Right hindlimb (tissue), 1 donor: ENCODE results near the gene MARK4.

Source experiments
- DNase-seq: peaks from one replicate; pipeline ENCODE4 v3.0.0-alpha.2; 2018

MARK4 gene

DNA sequence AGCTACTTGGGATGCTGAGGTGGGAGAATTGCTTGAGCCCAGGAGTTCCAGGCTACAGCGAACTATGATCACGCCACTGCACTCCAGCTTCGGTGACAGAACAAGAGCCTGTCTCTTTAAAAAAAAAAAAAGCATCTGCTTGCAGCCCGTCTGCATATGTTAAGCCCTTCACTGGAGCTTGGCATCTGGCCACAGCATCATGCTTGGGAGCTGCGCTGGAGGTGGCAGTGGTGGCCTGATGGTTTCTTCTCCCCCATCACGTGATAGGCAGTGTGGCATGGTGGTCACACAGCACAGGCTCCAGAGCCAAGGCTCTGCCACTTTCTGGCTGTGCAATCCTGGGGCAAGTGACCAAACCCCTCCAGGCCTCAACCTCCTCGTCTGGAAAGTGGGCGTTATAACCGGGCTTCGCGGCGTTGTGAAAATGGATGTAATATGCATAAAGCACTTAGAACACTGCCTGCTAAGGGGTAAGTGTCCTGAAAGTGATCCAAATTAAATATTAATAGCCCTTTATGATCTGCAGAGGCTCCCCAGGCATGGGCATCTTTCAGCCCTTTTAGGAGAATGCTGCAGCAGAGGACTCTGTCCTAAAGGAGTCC lies 24.4 kb downstream of the MARK4 start:
- peak; percentile 52 for DNase-seq

DNA sequence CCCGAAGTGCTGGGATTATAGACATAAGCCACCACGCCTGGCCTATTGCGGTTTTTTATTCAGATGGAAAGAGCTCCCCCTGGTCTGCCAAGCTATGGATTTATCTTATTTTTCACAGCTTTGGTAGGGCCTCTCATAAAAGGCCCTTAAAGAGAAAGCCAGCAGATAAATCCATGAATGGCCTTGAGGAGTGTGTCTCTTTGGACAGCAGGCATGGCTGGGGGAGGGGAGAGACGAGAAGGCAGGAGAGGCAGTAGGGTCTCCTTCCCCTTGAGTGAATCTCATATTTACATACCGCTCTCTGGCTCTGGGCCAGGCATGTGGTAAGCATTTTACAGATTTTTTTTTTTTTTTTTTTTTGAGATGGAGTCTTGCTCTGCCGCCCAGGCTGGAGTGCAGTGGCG lies 25.2 kb downstream of the MARK4 start:
- peak; percentile 63 for DNase-seq

DNA sequence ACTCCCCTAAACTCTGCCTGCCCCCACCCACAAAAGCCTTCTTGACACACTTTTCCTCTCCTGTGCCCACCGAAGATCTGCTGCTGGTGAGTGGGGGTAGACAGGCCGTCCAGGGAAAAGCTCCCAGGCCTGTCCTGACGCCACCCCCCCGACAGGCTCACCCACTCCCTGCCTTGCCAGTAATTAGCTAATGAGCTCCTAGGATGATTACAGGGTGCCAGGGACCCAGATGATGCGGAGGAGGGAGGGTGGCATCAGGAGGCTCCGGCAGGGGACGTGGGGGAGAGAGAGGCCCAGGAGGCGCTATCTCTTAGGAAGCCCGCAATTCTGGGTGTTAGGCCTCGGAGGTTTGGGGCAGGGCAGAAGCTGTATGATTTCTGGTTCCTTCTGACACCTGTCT lies 27.0 kb downstream of the MARK4 start:
- DNase-seq: no peak

DNA sequence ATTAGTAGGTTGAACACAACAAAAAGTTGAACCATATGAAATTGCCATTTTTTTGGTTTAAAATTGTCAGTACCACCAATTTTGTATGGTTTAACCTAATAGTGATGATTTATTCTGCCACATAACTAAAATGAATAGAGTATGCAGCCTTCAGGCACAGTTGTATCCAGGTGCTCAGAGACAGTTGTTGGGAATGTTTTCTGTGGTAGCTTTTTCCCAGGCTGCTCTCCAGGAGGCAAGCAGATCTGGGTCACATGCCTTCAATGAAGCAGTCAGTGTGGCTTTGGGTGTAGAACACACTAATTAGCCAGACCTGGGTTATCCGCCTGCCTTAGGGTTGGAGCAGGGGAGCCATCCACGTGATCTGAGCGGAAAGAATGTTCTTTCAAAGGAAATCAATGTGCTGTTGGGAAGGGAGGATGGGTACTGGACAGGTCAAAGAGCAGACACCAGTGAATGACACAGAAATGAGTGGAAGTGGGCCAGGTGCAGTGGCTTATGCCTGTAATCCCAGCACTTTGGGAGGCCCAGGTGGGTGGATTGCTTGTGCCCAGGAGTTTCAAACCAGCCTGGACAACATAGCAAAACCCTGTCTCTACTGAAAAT lies 28.6 kb downstream of the MARK4 start:
- DNase-seq: no peak

DNA sequence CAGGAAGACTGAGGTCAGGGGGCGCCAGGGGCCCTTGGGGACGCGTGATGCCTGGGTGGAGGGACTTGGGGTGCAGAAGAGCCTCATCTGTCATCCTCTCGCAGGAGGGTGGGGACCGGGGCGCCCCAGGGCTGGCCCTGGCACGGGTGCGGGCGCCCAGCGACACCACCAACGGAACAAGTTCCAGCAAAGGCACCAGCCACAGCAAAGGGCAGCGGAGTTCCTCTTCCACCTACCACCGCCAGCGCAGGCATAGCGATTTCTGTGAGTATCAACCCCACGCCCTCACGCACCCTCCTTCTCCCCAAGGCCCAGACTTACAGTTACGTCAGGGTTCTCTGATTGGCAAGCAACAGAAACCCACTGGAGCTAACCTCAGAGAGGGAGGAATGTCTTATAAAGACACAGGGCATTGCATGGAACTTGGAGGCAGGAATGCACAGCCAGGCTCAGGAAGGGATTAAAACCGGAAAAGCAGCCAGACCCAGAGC lies 29.4 kb downstream of the MARK4 start:
- DNase-seq: no peak

DNA sequence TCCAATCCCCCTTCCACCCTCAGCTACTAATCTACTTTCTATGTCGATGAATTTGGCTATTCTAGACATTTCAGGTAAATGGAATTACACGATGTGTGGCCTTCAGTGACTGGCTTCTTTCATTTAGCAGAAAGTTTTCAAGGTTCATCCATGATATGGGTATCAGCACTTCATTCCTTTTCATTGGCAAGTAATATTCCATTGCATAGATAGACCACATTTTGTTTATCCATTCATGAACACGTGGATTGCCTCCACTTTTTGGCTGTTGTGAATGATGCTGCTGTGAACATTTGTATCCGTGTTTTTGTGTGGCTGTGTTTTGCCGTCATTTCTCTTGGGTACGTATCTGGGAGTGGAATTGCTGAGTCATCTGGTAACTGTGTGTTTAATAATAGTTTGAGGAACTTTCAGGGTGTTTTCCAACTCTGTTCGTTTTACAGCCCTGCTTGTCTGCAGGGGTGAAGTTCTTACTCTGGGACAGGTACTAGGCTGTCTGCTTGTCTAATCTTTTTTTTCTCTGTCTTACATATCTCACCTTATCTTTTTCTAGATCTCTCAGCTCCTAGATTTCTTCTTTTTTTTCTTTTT lies 32.5 kb downstream of the MARK4 start:
- no peak for DNase-seq

DNA sequence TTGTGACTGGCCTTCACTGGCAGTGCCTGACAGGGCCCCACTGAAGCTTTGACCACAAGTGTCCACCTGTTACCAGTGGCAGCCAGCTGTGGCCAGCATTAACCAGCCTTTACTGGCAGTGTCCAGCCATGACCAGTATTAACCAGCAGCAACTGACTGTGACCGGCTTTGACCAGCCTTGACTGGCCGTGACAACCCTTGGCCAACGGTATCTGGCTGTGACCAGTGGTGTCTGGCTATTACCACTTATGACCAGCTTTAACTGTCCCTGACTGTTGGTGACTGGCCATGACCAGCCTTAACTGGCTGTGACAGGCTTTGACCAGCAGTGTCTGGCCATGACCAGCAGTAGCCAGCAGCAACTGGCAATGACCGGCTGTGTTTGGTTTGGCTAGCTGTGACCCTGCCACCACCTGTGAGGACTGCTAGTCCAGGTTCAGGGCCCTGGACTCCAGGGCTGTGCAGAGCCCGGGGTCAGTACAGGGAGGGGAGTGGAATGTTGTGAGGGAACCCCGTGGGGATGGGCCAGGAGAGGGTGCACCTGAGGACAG lies 39.4 kb downstream of the MARK4 start:
- no peak for DNase-seq

DNA sequence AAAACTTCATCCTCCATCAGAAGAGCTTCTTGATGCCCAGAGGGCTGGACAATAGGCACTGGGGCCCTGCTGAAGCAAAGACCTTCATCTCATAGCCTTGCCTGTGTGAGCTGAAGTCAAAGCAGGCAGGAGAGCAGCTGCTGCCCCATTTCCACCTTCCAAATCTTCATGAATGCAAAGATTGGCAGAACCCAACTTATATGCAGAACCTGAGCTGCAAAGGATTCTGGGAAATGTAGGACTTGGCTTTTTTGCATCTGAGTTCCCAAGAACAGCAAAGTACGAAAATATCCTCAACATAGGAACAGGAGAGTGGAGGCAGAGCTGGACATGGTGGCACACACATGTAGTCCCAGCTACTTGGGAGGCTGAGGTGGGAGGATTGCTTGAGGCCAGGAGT lies 40.8 kb downstream of the MARK4 start:
- DNase-seq: no peak

DNA sequence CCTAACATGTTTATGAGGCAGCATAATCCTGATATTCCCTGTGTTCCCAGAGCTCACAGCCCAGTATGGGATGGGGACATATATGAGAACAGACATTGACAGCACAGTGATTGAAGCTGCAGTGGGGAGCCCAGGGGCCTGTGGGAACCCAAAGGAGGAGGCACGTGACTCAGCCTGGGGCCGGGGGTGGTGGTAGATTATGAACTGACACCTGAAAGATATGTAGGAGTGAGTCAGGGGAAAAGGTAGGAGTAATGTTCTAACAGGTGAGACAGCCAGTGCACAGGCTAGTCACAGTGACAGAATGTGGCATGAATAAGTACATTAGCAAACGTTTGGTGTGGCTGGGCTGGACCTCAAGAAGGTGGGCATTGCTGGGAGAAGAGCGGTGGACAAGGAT lies 42.6 kb downstream of the MARK4 start:
- no peak for DNase-seq

DNA sequence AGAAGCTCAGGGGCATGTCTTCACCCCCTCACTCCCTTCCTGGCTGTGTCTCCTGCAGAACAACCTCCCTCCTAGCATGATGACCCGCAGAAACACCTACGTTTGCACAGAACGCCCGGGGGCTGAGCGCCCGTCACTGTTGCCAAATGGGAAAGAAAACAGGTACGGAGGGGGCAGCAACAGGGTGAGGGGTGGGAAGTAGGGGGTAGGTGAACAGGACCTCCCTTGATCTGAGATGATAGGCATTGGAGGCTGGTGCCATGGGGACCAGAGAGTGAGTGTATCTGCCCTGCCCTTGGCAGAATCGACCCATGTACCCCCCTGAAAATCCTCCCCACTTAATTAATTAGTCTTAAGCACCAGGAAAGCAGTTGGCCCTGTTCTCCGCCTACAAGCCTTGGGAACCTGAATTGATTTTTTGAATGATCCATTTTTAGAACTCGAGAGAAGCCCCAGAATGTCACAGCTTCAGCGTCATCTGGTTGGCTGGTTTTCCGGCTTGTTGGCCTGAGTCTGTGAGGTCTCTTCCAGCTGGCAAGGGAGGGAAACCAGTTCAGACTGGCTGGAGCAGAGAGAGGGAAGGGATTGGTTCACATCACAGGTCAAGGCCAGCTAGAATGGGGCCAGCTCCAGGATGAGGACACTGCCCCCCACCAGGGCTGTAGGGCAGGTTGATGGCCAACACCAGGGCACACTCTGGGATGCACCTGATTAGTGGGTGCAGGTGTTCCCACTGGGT lies 43.4 kb downstream of the MARK4 start:
- DNase-seq: peak; percentile 70

DNA sequence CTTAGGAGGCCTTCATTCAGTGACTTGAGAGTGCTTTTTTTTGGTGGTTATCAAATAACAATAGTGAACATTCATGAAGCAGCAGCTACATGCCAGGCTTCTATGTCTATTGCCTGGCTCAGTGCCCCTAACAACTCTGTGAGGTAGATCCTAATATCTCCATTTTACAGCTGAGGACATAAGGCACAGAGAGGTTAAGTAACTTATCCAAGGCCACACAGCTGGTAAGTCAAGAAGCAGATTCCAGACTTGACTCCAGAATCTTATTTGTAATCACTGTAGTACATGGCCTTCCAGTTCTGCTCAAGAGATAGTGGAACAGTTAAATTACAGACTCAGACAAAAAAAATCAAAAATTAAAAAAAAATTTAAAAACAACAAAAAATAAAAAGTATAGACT lies 44.8 kb downstream of the MARK4 start:
- no peak for DNase-seq

DNA sequence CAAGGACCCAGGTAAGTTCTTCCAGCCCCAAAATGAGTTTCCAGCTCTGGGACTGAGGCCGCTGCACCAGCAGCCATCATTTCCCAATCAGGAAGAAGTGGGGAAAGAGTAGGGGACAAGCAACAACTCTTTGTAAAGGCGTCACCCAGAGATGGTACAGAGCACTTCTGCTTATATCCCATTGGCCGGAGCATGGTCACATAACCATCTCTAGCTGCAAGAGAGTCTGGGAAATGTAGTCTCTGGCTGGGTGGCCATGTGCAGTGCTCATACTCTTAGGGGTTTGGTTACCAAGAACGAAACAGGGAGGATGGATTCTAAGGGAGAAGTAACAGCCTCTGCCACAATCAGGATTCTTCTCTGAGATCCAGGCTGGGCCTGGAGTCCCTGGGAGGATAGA lies 45.3 kb downstream of the MARK4 start:
- DNase-seq: no peak

DNA sequence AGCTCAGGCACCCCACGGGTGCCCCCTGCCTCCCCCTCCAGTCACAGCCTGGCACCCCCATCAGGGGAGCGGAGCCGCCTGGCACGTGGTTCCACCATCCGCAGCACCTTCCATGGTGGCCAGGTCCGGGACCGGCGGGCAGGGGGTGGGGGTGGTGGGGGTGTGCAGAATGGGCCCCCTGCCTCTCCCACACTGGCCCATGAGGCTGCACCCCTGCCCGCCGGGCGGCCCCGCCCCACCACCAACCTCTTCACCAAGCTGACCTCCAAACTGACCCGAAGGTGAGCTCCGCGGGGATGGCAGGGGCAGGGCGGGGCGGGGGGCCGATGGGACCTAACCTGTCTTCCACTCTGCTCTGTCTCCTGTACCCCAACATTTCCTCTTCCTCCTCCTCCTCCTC lies 46.6 kb downstream of the MARK4 start:
- no peak for DNase-seq

DNA sequence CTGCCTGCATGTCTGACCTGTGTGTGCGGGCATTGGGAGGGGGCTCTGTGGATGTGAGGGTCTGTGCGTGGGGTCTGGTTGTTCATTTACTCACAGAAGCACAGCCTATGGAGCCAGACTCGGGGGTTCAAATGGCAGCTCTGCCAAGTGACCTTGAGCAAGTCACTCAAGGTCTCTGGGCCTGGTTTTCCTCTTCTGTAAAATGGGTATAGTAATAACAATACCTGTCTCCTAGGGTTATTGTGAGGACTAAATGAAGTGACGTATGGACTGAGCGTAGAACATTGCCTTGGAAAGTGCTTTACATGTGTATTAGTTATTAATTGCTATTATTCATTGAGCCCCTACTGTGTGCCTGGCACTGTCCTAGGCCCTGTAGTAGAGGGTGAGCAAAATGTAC lies 47.2 kb downstream of the MARK4 start:
- no peak for DNase-seq

DNA sequence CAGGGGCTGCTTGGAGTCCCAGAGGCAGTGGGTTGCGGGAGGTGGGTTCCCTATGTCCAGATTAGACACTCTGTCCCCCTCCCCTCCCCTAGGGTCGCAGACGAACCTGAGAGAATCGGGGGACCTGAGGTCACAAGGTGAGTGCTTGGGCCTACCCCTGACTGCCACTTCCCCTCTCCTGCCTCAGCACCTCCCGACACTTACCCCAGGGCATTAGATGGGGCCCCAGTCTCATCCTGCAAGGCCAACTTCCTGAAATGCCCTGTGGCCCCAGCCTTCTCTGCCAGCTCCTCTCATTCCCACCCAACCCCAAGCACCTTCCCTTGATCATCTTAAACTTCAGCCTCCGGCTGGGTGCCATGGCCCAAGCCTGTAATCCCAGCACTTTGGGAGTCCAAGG lies 48.6 kb downstream of the MARK4 start:
- no peak for DNase-seq

DNA sequence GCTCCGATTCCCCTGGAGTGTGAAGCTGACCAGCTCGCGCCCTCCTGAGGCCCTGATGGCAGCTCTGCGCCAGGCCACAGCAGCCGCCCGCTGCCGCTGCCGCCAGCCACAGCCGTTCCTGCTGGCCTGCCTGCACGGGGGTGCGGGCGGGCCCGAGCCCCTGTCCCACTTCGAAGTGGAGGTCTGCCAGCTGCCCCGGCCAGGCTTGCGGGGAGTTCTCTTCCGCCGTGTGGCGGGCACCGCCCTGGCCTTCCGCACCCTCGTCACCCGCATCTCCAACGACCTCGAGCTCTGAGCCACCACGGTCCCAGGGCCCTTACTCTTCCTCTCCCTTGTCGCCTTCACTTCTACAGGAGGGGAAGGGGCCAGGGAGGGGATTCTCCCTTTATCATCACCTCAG lies 51.3 kb downstream of the MARK4 start:
- no peak for DNase-seq

DNA sequence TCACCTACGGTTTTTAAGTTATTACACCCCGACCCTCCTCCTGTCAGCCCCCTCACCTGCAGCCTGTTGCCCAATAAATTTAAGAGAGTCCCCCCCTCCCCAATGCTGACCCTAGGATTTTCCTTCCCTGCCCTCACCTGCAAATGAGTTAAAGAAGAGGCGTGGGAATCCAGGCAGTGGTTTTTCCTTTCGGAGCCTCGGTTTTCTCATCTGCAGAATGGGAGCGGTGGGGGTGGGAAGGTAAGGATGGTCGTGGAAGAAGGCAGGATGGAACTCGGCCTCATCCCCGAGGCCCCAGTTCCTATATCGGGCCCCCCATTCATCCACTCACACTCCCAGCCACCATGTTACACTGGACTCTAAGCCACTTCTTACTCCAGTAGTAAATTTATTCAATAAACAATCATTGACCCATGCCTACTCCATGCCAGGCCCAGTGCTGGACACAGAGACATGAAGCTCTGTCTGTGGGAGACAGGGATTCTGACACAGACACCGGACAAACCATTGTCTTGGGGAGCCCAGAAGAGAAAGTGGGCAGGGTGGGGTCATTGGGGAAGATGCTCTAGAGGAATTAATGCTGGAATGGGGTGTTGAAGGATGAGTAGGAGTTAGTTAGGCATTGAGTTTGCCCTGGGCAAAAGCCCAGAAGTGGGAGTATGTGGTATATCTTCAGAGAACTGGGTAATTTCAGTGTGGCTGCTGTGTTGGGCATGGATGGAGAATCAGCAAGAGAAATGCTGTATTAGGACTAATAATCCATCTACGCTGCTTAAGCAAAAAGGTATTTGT lies 52.4 kb downstream of the MARK4 start:
- no peak for DNase-seq

DNA sequence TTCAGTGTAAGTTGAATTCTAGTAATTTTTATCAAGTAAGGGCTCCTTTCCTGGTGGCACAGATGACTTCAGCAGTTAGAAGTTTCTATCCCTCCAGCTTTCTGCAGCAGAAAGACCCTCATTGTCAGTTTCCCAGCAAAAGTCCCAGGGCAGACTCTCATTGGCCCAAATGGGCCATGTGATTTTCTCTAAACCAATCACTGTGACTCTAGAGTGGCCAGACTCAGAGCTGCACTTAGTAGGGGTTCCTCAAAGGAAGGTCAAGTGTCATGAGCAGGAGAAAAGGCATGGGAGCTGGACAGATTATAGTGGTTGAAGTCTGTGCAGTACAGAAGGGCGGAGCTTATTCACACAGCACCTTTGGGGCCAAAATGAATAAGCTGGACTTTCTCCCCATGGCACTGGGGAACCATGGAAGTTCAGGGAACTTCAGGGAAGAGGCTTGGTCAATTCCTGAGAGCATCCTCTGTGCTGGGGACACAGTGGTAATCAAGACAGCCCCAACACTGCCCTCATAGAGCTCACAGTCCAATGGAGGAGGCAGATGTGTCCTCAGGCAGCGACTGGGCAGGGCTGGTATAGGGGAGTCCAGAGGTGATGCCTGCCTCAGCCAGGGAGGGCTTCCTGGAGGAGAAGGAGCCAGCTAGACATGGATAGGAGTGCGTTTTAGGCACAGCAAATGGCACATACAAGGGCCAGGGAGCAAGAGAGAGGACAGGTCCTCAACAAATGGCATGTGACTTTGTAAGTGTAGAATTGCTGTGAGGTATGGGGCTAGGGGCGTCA lies 53.3 kb downstream of the MARK4 start:
- no peak for DNase-seq

DNA sequence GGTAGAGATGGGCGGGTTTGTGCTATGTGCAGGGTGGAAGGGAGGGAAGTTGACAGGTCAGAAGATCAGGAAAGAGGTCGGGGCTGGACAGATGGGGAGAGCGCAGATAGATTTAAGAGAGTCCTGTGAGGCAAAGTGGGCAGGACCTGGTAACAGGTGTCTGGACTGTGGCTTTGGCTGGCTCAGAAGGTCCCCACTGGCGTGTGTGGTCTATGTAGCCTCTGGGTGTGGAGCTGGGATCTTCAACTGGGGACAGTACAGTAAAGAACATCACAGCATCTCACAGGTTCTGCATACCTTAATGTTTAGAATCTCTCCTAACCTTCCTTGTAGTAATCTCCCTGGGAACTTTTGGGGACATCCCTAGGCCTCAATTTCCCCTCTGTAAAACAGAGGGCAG lies 53.9 kb downstream of the MARK4 start:
- DNase-seq: no peak

DNA sequence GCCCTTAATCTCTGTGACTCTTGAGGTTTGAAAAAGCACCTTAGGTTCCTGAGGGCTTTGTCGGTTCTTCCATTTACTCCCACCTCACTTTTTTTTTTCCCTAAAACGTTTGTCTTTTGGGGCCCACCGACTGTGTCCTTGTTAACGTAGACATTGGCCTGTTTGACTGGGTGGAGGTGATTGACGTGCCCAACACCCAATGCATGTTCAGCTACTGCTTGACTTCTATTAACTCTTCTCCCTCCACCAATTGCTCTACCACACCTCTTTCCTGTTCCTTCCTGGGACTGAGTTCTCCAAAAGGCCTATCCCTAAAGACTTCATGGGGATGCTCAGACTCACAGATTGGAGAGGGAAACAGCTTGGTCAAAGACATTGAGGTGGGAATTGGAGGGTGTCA lies 54.4 kb downstream of the MARK4 start:
- no peak for DNase-seq

DNA sequence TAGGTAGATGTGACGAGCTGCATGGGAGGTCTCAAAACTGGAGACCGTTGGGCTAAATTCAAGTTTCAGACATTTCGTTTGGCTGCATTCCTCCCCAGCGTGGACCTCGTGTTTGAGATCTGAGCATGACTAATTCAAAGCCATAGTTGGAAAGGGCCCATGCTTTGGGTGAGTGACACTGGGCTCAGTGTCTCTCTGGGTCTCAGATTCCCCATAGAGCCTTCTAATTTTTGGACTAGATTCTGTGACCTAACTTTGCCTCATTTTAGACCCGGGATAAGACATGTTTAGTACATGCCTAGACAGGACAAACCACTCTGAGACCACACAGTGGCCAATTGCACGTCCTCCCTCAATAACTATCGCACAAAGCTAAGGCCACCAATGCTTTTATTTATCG lies 55.0 kb downstream of the MARK4 start:
- DNase-seq: no peak

DNA sequence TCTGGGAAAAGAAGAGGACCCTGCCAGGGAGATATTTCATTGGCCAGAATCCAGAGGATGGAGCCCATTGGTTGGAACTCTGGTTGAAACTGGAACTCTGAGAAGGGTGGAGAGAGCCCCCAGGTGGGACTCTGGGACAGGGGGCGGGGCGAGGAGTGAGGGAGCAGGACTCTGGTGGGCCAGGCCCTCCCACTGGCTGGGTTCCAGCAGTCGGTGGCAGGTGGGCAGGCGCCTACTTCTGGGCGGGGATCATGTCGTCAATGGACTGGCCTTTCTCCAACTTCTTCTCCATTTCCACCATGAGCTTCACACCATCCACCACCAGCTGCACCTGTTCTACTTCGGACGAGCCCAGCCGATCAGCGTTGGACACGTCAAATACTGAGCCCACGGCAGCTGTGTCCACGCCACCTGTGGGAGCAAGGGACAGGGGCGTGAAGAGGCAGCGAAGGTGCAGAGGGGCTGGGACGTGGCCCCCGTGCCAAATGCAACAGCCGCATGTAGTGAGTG lies 55.5 kb downstream of the MARK4 start:
- DNase-seq: peak; percentile 79
